Activated CD4-positive, alpha-beta T cell treated with anti-CD3 and anti-CD28 coated beads, Interleukin-2, amount 10 ng/mL, durations not matched to agents 7 days and 5 days (primary cell): ENCODE results near the gene RPF1. TPM values are rescaled to one million over a fixed set of nuclear protein-coding genes. Genes with fewer than 3 reads are reported as not detected.
"Not testable (repeated sequence)": the region's sequence is repeated elsewhere in the genome, so short reads cannot be mapped to it uniquely, and the experiment has no call there.

ENCODE experiments used
- CTCF ChIA-PET: fragments of 350-600 bp; sonication (Branson Sonifier 250); formaldehyde crosslinking; loops from one replicate; lab custom pipeline; 2021; ENCODE audit warnings: antibody characterized with exemption; lab: Charles Lee
- POLR2A ChIA-PET: fragments of 350-600 bp; sonication (Branson Sonifier 250); formaldehyde crosslinking; loops from one replicate; lab custom pipeline; 2021; ENCODE audit warnings: antibody characterized with exemption; lab: Charles Lee
- DNase-seq: peaks from one replicate; pipeline ENCODE4 v3.0.0-alpha.2; 2020
- H3K27ac Mint-ChIP-seq: one replicate; pipeline ENCODE4 v1.8.0; 2021; ENCODE audit warnings: mild to moderate bottlenecking, moderate library complexity, mixed read lengths
- H3K27me3 Mint-ChIP-seq: one replicate; pipeline ENCODE4 v1.8.0; 2021; ENCODE audit warnings: mixed read lengths
- H3K36me3 Mint-ChIP-seq: one replicate; pipeline ENCODE4 v1.8.0; 2021; ENCODE audit warnings: low read depth, mixed read lengths
- H3K4me1 Mint-ChIP-seq: one replicate; pipeline ENCODE4 v1.8.0; 2021; ENCODE audit warnings: mixed read lengths
- H3K4me3 Mint-ChIP-seq: one replicate; pipeline ENCODE4 v1.8.0; 2021; ENCODE audit warnings: mild to moderate bottlenecking, moderate library complexity, mixed read lengths
- H3K9me3 Mint-ChIP-seq: one replicate; pipeline ENCODE4 v1.8.0; 2021; ENCODE audit warnings: mixed read lengths
- total RNA-seq, 2 experiments: library from RNA; stranded (reverse); gene quantifications; one replicate each; pipeline ENCODE4 v1.2.3, GENCODE V29; 2021

Gene RPF1
- total RNA-seq, 2 experiments from 2014 or later: 37.3 to 45.7 TPM

- Mint-ChIP-seq H3K4me1 (peaks cover 29% of the 10 kb centered on the region), H3K27me3 (no peaks in the 10 kb centered on the region), H3K4me3 (no peak overlapping the region), H3K27ac (no peak overlapping the region), H3K36me3 (peaks cover 56% of the 10 kb centered on the region), H3K9me3 (no peaks in the 10 kb centered on the region)
- ChIA-PET POLR2A (interaction anchor here (0.6 kb wide), 1 partner anchor 8 kb away, joined by 5 read pairs; the partner anchor contains the start of genes GNG5 and SPATA1), CTCF (interaction anchor here (0.9 kb wide), 1 partner anchor 9 kb away, joined by 4 read pairs; the partner anchor contains the start of genes GNG5 and SPATA1)
- DNase-seq: no peak
Observed at GRCh38 chr1:84497631-84498275, 18.7 kb downstream of the RPF1 start.

DNA sequence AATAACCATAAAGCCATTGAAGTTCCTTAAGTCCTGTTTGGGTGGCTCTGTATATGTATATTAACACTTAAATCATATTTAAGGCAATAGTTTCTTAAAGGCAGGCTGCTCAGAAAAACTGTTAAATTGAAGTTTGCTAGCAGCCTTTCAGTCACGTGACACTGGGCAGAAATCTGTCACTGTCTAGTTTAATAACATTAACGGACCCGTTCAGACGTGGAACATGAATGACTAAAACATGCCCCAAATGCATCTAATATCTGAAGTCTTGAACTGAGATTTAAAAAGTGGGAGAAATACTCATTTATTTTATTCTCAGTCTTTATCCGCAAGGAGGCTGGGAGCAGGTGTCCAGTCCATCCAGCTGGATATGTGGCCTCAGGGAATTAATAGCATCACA is 23.9 kb downstream of the RPF1 start:
- ChIA-PET POLR2A (no interaction called here), CTCF (interaction anchor here (1.1 to 1.5 kb wide), 2 partner anchors 22 to 23 kb away, joined by 4 to 5 read pairs; no protein-coding TSS in a partner anchor)
- peaks cover 51% of the 10 kb centered on the region for H3K4me1 Mint-ChIP-seq
- H3K4me3 Mint-ChIP-seq: no peak overlapping the region
- no peaks in the 10 kb centered on the region for H3K9me3 Mint-ChIP-seq
- H3K36me3 Mint-ChIP-seq: peaks cover 34% of the 10 kb centered on the region
- no peak for DNase-seq
- H3K27ac Mint-ChIP-seq: no peak overlapping the region
- H3K27me3 Mint-ChIP-seq: no peaks in the 10 kb centered on the region

DNA sequence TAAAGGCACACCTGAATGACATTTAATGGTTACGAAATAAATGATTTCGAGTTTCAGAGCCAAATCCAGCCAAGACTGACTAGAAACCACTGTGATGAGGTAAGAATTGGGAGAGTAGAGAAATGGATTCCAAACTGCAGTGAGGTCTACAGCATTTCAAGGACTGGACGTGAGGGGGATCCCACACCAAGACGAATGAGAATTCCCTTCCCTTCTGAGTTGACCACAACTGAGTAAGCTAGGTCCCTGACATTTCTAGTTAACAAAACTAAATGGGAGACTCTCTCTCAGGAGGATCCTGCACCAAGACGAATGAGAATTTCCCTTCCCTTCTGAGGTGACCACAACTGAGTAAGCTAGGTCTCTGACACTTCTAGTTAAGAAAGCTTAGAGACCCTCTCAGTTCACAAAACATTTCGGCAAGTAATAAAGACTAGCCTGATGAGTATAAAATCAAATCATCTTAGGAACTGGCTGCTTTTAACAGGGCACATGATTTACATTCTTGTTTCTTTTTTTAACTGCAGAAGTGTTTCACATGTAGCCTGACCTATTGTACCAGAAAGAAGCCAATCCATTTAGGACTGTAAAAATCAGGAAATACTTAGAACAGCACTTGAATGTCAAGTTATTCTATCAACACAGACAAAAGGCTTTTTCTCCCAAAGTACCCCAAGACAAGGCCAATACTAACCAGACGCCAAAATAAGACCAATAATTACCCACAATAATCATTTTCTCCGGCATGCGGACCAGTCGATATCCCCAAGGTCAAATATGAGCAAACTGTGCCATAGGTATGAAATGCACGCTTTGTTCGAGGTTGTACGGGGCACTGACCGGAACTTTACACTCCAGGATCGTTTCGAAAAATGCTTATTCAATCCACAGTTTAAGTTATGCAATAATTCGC is 25.8 kb downstream of the RPF1 start:
- ChIA-PET CTCF (interaction anchor here (1.0 to 1.9 kb wide), 3 partner anchors 9 to 62 kb away, joined by 3 to 5 read pairs (median 5); no protein-coding TSS in a partner anchor), POLR2A (interaction anchor here (2.2 kb wide), 1 partner anchor 69 kb away, joined by 19 read pairs; the partner anchor contains the start of gene CTBS)
- peak overlapping the region; percentile 96 for H3K27ac Mint-ChIP-seq
- DNase-seq: no peak
- peaks cover 11% of the 10 kb centered on the region for H3K9me3 Mint-ChIP-seq
- no peaks in the 10 kb centered on the region for H3K27me3 Mint-ChIP-seq
- H3K4me3 Mint-ChIP-seq: peak overlapping the region; percentile 99
- peaks cover 35% of the 10 kb centered on the region for H3K36me3 Mint-ChIP-seq
- H3K4me1 Mint-ChIP-seq: peaks cover 49% of the 10 kb centered on the region

- Mint-ChIP-seq H3K27ac (peak overlapping the region; percentile 98), H3K9me3 (peaks cover 11% of the 10 kb centered on the region), H3K27me3 (no peaks in the 10 kb centered on the region), H3K4me3 (peak overlapping the region; percentile 99), H3K4me1 (peaks cover 47% of the 10 kb centered on the region), H3K36me3 (peaks cover 35% of the 10 kb centered on the region)
- CTCF ChIA-PET: interaction anchor here (1.0 to 1.9 kb wide), 8 partner anchors 8 to 439 kb away, joined by 3 to 5 read pairs (median 4); no protein-coding TSS in a partner anchor
- no peak for DNase-seq
- POLR2A ChIA-PET: interaction anchor here (1.0 to 2.2 kb wide), 5 partner anchors 8 to 361 kb away, joined by 4 to 19 read pairs (median 5); partner anchors contain the start of genes CTBS and PRKACB
Observed at GRCh38 chr1:84505493-84506001, 26.5 kb downstream of the RPF1 start.

- peak within 1 kb of the TSS; percentile 98 for H3K27ac Mint-ChIP-seq
- peaks cover 13% of the 10 kb centered on the region for H3K9me3 Mint-ChIP-seq
- H3K4me1 Mint-ChIP-seq: peaks cover 42% of the 10 kb centered on the region
- CTCF ChIA-PET: interaction anchor here (1.0 to 1.9 kb wide), 9 partner anchors 8 to 439 kb away, joined by 3 to 5 read pairs (median 4); no protein-coding TSS in a partner anchor
- DNase-seq: peak; percentile 98
- POLR2A ChIA-PET: interaction anchor here (0.6 to 2.2 kb wide), 7 partner anchors 9 to 361 kb away, joined by 3 to 19 read pairs (median 5); partner anchors contain the start of genes CTBS and PRKACB
- no peaks in the 10 kb centered on the region for H3K27me3 Mint-ChIP-seq
- H3K4me3 Mint-ChIP-seq: peak within 1 kb of the TSS; percentile 99
- peaks cover 32% of the 10 kb centered on the region for H3K36me3 Mint-ChIP-seq
Observed at GRCh38 chr1:84506002-84506728, 27.1 kb downstream of the RPF1 start, which contains the start of the genes GNG5 and SPATA1. Gene GNG5, minus strand, starts transcription at chr1:84506581. Its CDS starts 490 bp downstream, at chr1:84506091. Gene SPATA1, plus strand, starts transcription at chr1:84506386. Its CDS starts 9,974 bp downstream, at chr1:84516360.

DNA sequence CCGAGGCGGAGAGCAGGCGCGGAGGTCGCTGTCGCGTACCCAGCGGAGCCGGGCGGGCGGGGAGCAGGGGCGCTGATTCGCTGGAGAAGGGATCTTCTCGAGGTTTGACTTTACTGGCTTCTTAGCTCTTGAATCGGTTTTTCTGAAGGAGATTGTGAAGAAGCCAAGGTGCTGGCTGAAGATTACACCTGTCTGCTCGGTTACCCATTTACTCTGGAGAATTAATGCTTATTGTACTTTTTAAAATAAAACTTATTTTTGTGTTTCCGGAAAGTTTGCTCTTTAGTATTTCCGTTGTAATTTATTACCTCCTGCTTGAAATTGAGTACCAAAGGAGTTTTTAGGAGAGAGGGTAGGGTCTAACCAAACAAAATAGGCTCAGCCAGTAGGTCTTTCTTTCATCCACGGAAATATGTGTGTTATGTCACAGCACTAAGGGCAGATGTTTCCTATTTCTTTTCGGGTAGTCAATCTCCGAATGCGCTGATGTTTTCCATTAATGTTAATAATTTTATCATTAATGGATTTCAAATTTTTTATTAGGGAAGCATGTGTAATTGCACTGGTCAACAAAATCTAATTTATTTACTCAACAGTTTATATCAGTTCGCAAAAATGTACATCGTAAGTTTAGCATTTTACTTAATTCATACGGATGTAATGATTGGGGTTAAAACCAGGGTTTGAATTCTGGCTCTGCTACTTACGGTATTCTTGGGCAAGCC is 27.8 kb downstream of the RPF1 start:
- Mint-ChIP-seq H3K9me3 (peaks cover 14% of the 10 kb centered on the region), H3K27me3 (no peaks in the 10 kb centered on the region), H3K4me1 (peaks cover 35% of the 10 kb centered on the region), H3K36me3 (peaks cover 25% of the 10 kb centered on the region), H3K27ac (peak overlapping the region; percentile 98), H3K4me3 (peak overlapping the region; percentile 99)
- POLR2A ChIA-PET: interaction anchor here (0.6 to 2.2 kb wide), 6 partner anchors 9 to 362 kb away, joined by 3 to 19 read pairs (median 5); partner anchors contain the start of genes CTBS and PRKACB
- no peak for DNase-seq
- CTCF ChIA-PET: interaction anchor here (1.0 to 1.9 kb wide), 9 partner anchors 9 to 438 kb away, joined by 3 to 5 read pairs (median 4); no protein-coding TSS in a partner anchor

- Mint-ChIP-seq H3K36me3 (peaks cover 22% of the 10 kb centered on the region), H3K4me3 (peak overlapping the region; percentile 99), H3K9me3 (peaks cover 14% of the 10 kb centered on the region), H3K4me1 (peaks cover 29% of the 10 kb centered on the region)
- CTCF ChIA-PET: interaction anchor here (1.2 kb wide), 1 partner anchor 73 kb away, joined by 6 read pairs; no protein-coding TSS in a partner anchor
- DNase-seq, H3K27me3 Mint-ChIP-seq, H3K27ac Mint-ChIP-seq, POLR2A ChIA-PET: not testable (repeated sequence)
Observed at GRCh38 chr1:84507887-84508286, 28.8 kb downstream of the RPF1 start.

DNA sequence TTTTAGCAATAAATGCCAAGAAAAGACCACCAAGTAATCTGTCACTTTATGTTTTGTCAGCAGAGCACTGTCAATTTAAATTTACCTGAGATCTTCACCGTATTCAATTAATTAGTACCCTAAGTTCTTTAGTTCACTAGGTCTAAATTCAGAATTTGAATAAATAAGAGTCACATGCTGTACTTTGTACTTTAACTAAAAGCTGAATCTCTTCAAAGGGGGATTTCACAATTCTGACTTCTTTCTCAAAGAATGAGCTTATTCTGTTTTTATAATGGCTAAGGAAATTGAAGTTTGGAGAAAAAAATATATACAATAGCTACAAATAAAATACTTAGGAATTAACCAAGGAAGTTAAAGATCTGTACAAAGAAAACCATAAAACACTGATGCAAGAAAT is 29.4 kb downstream of the RPF1 start:
- no peak for DNase-seq
- peaks cover 20% of the 10 kb centered on the region for H3K36me3 Mint-ChIP-seq
- H3K27me3 Mint-ChIP-seq: no peaks in the 10 kb centered on the region
- peaks cover 23% of the 10 kb centered on the region for H3K4me1 Mint-ChIP-seq
- ChIA-PET POLR2A (no interaction called here), CTCF (interaction anchor here (0.8 to 1.2 kb wide), 4 partner anchors 34 to 74 kb away, joined by 3 to 6 read pairs (median 4); no protein-coding TSS in a partner anchor)
- H3K9me3 Mint-ChIP-seq: peaks cover 14% of the 10 kb centered on the region
- no peak overlapping the region for H3K27ac Mint-ChIP-seq
- H3K4me3 Mint-ChIP-seq: peak overlapping the region; percentile 99

DNA sequence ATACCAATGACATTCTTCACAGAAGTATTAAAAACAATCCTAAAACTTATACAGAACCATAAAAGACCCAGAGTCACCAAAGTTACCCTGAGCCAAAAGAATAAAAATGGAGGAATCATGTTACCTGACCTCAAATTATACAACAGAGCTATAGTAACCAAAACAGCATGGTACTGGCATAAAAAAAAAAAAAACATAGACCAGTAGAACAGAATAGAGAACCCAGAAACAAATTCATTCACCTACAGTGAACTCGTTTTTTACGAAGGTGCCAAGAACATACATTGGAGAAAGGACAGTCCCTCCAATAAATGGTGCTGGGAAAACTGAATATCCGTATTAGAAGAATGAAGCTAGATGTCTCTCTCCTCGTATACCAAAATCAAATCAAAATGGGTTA is 30.0 kb downstream of the RPF1 start:
- CTCF ChIA-PET: interaction anchor here (0.8 to 1.2 kb wide), 3 partner anchors 33 to 67 kb away, joined by 3 to 5 read pairs (median 3); no protein-coding TSS in a partner anchor
- H3K27me3 Mint-ChIP-seq: no peaks in the 10 kb centered on the region
- POLR2A ChIA-PET: no interaction called here
- peaks cover 20% of the 10 kb centered on the region for H3K36me3 Mint-ChIP-seq
- no peak overlapping the region for H3K27ac Mint-ChIP-seq
- DNase-seq: no peak
- H3K4me3 Mint-ChIP-seq: no peak overlapping the region
- H3K4me1 Mint-ChIP-seq: peaks cover 18% of the 10 kb centered on the region
- H3K9me3 Mint-ChIP-seq: peaks cover 14% of the 10 kb centered on the region

DNA sequence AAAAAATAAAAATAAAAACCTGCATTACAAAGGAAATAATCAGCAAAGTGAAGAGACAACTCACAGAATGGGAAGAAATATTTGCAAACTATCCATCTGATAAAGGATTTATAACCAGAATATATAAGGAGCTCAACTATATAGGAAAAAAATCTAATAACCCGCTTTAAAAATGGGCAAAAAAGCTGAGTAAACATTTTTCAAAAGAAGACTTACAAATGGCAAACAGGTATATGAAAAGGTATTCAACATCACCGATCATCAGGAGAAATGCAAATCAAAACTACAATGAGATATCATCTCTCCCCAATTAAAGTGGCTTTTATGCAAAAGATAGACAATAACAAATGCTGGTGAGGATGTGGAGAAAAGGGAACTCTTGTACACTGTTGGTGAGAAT is 31.1 kb downstream of the RPF1 start:
- H3K27ac Mint-ChIP-seq: no peak overlapping the region
- H3K4me1 Mint-ChIP-seq: peaks cover 8% of the 10 kb centered on the region
- no peaks in the 10 kb centered on the region for H3K27me3 Mint-ChIP-seq
- peaks cover 17% of the 10 kb centered on the region for H3K36me3 Mint-ChIP-seq
- POLR2A ChIA-PET: no interaction called here
- DNase-seq: no peak
- CTCF ChIA-PET: interaction anchor here (0.8 to 1.0 kb wide), 3 partner anchors 32 to 110 kb away, joined by 3 read pairs; no protein-coding TSS in a partner anchor
- peaks cover 14% of the 10 kb centered on the region for H3K9me3 Mint-ChIP-seq
- no peak overlapping the region for H3K4me3 Mint-ChIP-seq

GRCh38 chr1:84510668-84511067 is 31.6 kb downstream of the RPF1 start:
- Mint-ChIP-seq H3K27me3 (no peaks in the 10 kb centered on the region), H3K4me3 (no peak overlapping the region)

More at GRCh38 chr1:84510668-84511067, 31.6 kb downstream of the RPF1 start:
- Mint-ChIP-seq H3K36me3 (peaks cover 14% of the 10 kb centered on the region), H3K4me1 (peaks cover 8% of the 10 kb centered on the region), H3K9me3 (peaks cover 14% of the 10 kb centered on the region), H3K27ac (no peak overlapping the region)
- no peak for DNase-seq
- POLR2A ChIA-PET: no interaction called here
- CTCF ChIA-PET: interaction anchor here (0.9 kb wide), 1 partner anchor 32 kb away, joined by 3 read pairs; no protein-coding TSS in a partner anchor
